HuH-7.5 (cell line): Measurements from ENCODE around the gene IL17RE.
"Not testable (repeated sequence)": the region's sequence is repeated elsewhere in the genome, so short reads cannot be mapped to it uniquely, and the experiment has no call there.

ENCODE experiments used
- DNase-seq: peaks from one replicate; pipeline ENCODE4 v3.0.0; 2011; ENCODE audit warnings: low spot score

Gene IL17RE, protein sequence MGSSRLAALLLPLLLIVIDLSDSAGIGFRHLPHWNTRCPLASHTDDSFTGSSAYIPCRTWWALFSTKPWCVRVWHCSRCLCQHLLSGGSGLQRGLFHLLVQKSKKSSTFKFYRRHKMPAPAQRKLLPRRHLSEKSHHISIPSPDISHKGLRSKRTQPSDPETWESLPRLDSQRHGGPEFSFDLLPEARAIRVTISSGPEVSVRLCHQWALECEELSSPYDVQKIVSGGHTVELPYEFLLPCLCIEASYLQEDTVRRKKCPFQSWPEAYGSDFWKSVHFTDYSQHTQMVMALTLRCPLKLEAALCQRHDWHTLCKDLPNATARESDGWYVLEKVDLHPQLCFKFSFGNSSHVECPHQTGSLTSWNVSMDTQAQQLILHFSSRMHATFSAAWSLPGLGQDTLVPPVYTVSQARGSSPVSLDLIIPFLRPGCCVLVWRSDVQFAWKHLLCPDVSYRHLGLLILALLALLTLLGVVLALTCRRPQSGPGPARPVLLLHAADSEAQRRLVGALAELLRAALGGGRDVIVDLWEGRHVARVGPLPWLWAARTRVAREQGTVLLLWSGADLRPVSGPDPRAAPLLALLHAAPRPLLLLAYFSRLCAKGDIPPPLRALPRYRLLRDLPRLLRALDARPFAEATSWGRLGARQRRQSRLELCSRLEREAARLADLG

GRCh38 chr3:9902372-9903237 lies at the start of gene IL17RE:
Gene IL17RE (plus strand): TSS chr3:9902848. CDS start chr3:9902933, 85 bp downstream.
- DNase-seq = no peak

DNA sequence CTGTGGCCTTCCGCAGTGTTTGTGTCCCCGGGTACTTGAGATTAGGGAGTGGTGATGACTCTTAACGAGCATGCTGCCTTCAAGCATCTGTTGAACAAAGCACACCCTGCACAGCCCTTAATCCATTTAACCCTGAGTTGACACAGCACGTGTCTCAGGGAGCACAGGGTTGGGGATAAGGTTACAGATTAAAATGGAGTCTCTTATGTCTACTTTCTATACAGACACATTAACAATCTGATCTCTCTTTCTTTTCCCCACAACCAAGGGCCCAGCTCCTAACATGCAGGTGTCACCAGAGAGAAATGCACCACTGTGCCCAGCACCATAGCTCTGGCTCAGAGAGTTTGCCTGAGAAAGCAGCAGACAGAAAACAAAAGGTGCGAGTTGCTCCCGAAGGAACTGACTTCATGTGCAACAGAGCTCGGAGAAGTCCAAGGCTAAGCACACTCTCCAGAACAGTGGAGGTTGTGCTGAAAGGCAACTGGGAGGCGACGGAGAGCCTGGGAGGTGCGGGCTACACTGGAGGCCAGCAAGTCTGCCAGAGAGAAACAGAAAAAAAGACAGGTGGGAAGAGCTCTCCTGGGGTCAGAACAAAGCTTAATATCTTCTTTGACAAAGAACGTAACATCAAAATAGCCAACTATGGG lies 48.2 kb upstream of the IL17RE start:
- DNase-seq = not testable (repeated sequence)

DNA sequence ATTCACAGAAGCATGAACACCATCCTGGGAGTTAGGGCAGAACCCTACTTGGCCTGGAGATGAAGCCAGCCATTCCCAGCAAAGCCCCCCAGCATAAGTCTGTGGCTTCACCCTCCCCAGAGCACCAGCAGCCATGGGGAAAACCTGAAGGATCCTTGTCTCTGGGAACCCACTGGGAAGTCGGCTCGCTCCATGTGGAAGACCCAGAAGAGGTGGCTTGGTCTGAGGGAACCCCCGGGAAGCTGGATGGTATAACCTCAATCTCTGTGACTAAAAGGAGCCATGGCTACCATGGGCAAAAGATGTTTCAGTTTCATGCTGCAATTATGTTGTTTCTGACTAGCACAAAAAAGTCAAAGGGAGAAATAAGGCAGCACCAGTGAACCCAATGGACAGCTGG lies 47.1 kb upstream of the IL17RE start:
- DNase-seq = no peak

GRCh38 chr3:9859530-9860025 lies 43.1 kb upstream of the IL17RE start:
- no peak for DNase-seq

- DNase-seq = no peak
Observed at GRCh38 chr3:9861201-9861600, 41.4 kb upstream of the IL17RE start.

DNA sequence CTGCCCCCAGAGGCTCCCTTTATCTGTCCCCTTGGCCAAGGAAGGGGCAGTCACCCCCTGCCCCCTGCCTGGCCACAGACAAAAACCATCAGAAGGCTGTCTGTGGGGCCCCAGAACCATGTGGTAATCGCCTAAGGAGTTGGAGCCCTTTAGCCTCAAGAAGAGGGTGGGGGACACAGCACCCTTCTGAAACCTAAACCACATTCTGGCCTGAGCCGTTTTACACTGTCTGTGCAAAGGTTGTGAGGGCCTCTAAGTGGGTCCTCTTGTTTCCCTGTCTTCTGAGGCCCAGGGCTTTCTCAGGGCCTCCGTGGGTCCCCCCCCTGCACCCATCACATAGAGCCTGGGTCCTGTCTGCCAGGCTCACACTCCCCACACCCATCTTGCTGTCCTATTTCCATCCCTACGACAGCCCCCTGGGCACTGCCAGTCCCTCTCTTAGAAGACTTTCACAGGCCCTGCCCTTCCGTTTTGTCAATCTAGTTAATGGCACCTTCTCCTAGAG lies 41.0 kb upstream of the IL17RE start:
- no peak for DNase-seq

DNA sequence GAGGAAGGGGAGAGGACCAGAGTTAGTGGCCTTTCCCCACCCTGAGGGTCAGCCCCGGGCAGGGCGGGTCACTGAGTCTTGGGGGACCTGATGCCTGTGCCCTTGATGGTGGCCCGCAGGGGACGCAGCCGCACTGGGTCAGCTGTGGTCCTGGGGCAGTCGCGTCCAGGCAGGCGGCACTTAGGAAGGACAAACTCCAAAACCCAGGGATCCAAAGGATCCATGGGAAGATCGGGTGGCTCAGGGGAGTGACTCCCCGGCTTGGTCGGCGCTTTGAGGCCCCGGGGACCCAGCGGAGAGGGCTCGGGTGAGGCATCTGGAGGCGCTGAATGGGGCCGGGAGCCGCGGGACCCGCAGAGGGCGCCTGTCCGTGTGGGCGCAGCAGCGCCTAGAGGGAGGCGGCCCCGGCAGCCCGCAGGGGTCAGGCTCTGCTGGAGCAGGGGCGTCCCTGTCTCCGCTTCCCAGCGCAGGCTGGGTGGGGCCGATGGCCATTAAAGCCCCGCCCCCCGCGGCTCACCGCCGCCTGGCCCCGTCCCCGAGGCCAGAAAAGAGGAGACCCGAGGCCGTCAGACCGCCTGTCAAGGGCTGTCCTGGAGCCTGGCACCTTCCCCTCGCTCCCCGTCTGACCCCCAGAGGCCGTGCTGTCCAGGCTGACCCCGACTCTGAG lies 40.1 kb upstream of the IL17RE start:
- DNase-seq = peak; percentile 95

DNA sequence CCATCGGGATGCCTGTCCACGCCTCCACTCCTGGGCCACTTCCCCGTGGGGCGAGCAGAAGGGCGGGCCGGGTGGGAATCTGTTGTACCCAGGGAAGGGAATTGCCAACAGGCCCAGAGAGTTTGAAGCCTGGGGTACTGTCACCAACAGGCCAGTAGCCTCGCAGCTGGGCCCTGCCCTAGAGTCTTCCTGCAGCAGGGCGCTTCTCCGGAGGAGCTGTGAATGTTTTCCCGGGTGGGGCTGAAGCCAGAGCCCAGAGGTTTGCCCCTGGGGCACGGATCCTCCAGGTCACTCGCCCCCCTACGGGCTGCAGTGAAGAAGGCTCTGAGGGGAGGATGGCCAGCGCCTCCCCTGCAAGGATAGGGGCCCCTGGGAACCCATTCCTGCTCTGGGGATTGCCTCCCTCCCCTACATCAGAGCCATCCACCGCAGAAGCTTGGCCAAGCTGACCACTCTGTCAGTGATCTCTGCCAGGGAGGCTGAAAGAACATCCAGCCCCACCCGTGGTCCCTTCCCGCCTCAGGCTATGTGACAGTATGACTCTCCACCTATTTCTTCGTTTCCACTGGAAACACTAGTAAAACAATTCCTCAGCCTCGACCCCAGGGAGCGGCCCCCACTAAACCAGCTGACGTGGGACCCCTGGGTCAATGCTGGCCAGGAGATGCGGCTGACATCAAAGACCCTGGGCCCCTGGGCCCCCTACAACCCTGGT lies 39.4 kb upstream of the IL17RE start:
- no peak for DNase-seq

GRCh38 chr3:9864200-9864927 lies 38.3 kb upstream of the IL17RE start:
- DNase-seq = no peak

DNA sequence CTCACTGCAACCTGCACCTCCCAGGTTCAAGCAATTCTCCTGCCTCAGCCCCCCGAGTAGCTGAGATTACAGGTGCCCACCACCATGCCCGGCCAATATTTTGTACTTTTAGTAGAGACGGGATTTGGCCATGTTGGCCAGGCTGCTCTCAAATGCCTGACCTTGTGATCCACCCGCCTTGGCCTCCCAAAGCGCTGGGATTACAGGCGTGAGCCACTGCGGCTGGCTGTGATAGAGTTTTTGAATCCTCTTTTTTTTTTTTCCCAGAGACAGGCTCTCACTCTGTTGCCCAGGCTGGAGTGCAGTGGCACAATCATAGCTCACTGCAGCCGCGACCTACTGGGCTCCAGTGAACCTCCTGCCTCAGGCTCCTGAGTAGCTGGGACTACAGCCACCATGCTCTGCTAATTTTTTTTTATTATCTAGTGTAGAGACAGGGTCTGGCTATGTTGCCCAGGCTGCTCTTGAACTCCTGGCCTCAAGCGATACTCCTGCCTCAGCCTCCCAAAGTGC lies 37.5 kb upstream of the IL17RE start:
- not testable (repeated sequence) for DNase-seq

- no peak for DNase-seq
Observed at GRCh38 chr3:9866639-9867038, 36.0 kb upstream of the IL17RE start.

- DNase-seq = no peak
Observed at GRCh38 chr3:9867106-9867505, 35.5 kb upstream of the IL17RE start.

DNA sequence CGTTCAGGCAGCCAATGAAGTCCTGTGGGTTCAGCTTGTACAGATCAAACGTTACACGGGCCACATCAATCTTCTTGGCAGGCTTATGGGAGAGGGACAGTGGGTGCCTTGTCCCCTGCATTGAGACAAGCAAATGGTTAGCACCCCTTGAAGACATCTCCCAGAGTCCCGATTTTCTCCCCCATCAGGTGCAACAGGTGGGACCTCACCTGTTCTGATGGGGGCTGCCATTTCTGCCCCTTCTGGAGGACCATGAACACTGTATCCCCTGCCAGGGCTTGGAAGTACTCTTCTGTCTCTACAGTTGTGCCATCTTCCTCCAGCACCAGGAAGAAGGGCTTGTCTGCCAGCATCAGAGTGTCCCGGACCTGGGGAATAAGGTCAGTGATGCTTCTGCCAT lies 32.7 kb upstream of the IL17RE start:
- no peak for DNase-seq

GRCh38 chr3:9870978-9871377 lies 31.7 kb upstream of the IL17RE start:
- no peak for DNase-seq

DNA sequence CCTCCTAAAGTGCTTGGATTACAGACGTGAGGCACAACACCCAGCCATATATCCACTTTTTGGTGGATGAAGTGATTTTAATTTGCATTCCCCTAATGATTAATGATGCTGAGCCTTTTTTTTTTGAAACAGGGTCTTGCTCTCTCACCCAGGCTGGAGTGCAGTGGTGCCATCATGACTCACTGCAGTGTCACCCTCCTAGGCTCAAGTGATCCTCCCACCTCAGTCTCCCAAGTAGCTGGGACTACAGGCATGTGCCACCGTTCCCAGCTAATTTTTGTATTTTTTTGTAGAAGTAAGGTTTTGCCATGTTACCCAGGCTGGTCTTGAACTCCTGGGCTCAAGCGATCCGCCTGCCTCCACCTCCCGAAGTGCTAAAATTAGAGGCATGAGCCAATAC lies 30.6 kb upstream of the IL17RE start:
- DNase-seq = not testable (repeated sequence)

- no peak for DNase-seq
Observed at GRCh38 chr3:9875448-9875847, 27.2 kb upstream of the IL17RE start.

GRCh38 chr3:9876255-9876654 lies 26.4 kb upstream of the IL17RE start:
- not testable (repeated sequence) for DNase-seq

DNA sequence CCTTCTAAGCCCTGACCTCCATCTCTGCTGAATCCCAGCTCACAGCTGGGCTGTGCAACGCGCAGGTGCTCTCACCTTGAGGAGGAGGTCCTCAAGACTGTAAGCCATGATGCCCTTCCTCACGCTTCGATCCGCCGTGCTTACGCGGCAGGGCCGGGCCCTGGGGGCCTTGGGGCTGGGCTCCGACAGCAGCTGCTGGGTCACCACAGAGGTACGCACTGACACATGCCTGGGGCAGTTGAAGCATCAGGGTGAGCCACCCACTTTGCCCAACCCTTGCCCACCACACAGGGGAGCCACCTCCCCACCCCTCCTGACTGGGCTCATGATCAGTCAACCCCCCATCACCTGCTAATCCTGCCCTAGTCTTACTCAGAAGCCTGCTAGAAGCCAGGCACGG lies 25.7 kb upstream of the IL17RE start:
- DNase-seq = no peak

- DNase-seq = peak; percentile 85
Observed at GRCh38 chr3:9878700-9879099, 23.9 kb upstream of the IL17RE start.
